ENCODE data around the gene MZT2A. TPM values are rescaled to one million over a fixed set of nuclear protein-coding genes. Genes with fewer than 3 reads are reported as not detected.

MZT2A gene
- total and polyA plus RNA-seq, 7 donors = 22.1 to 46.5 (median 34.0) TPM

Other genes with a start within 250 kb of the MZT2A start
- not detected for gene RAB6D, start 128.2 kb downstream of the MZT2A start, total RNA-seq
- gene RAB6D, start 128.2 kb downstream of the MZT2A start, polyA plus RNA-seq = under 1 TPM; 0.01 to 0.07 (median 0.04) TPM
- not detected for gene TUBA3D, start 16.3 kb downstream of the MZT2A start, total RNA-seq
- under 1 TPM; 0.13 to 0.75 (median 0.23) TPM for gene TUBA3D, start 16.3 kb downstream of the MZT2A start, polyA plus RNA-seq
- under 1 TPM in 1 of 4 donors, not detected in 3; 0.51 TPM for gene CCDC74A, start 35.5 kb upstream of the MZT2A start, total RNA-seq
- gene CCDC74A, start 35.5 kb upstream of the MZT2A start, polyA plus RNA-seq = under 1 TPM; 0.16 to 0.18 (median 0.18) TPM